NCI-H146 treated with DMSO at 0.1 percent for 48 hours (cell line): ENCODE results near the gene BRD3OS.

Experiments used
- DNase-seq: peaks from one replicate; lab custom pipeline; 2025; ENCODE audit not compliant: unreplicated experiment; lab: John Stamatoyannopoulos, UW

The BRD3OS gene, protein sequence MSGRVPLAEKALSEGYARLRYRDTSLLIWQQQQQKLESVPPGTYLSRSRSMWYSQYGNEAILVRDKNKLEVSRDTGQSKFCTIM

DNA sequence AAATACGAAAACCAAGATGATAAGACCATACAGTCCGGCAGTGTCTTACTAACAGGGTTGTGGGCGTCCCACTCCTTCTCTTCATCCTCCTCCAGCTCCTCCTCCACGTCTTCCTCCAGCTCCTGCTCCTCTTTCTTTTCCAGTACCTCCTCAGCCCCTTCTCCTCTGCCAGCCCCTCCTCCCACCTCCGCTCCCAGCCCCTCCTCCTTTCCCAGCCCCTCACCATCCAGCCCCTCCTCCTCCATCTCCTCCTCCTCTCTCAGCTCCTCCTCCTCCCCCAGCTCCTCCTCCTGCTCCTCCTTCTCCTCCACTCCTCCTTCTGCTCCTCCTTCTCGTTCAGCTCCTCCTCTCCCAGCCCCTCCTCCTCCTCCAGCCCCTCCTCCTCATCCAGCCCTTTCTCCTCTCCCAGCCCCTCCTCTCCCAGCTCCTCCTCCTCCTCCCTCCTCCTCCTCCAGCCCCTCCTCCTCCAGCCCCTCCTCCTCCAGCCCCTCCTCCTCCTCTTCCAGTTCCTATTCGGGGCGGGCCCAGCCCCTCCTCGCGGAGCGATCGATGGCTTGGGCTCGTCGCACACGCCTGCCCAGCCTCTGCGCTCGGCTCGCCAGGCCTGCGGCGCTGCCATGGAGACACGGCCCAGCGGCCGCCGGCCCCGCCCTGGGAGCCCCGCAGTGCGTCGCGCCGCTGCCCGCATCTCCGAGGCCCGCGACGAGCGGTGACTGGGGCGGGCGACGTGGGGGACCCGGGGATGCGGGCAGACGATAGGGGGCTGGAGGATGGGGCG lies at the start of gene BRD3OS:
BRD3OS (plus strand) TSS at position 654 of the 778 bp plus-strand sequence. CDS start 1,267 bp downstream, outside the sequence.
- peak; percentile 94 for DNase-seq

DNA sequence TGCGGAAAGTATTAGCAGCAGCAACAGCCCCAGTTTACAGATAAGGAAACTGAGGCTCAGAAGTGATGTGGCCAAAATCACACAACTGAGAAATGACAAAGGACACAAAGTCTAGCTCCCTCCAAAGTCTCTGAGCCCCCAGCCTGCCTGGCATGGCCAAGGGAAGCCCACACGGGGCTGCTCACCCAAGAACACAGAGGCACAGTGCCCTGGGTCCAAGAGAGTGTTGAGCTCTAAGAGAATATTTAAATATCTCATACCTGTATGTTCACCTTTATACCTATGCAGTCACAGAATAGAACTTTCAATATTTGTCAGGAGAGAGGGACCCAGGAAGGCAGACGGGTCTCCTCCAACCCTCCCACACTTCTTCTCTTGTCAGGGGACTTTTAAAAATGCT lies 49.8 kb upstream of the BRD3OS start:
- no peak for DNase-seq

DNA sequence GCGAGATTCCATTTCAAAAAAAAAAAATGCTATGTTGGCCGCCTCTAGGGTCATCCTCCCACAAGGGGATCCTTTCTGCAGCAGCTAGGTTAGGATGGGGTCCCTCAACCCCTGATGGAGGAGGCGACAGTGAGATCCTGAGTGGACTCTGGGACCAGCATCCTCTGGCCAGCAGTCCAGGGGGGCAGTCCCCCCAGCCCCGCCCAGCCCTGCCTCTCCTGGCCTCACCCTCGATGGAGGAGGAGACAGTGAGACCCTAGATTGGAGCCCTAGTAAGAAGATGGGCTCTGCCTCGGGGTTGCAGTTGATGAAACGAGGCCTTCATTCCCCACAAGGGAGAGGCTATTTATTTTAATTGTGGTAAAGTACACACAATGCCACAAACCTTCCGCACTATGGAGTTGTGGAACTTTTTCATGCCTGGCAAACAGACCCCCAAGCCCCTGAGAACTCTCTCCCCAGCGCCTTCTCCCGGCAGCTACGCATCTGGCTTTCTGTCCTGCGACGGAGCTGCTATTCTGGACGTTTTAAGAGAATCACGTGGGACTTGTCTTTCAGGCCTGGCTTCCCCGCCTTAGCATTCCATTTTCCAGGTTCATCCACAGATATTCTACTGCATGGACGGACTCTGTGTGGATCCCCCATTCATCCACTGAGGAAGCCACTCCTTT lies 49.0 kb upstream of the BRD3OS start:
- no peak for DNase-seq

DNA sequence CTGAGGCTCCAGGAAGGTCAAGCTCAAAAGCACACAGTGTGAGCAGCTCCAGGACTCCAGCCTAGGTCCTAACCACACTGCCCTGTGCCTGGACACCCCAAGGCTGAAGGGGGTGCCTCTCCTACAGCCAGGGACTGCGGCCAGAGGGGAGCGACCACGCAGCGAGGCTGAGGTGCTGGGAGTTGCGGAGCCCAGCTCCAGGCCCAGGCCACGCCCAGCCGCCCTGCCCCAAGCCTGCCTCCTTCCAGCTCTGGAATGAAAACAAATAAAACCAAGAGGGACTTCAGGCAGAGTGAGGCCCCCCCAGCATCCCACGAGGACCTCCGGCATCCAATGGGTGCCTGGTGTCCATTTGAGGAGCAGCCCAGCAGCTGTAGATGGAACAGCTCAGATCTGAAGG lies 48.4 kb upstream of the BRD3OS start:
- DNase-seq: no peak

DNA sequence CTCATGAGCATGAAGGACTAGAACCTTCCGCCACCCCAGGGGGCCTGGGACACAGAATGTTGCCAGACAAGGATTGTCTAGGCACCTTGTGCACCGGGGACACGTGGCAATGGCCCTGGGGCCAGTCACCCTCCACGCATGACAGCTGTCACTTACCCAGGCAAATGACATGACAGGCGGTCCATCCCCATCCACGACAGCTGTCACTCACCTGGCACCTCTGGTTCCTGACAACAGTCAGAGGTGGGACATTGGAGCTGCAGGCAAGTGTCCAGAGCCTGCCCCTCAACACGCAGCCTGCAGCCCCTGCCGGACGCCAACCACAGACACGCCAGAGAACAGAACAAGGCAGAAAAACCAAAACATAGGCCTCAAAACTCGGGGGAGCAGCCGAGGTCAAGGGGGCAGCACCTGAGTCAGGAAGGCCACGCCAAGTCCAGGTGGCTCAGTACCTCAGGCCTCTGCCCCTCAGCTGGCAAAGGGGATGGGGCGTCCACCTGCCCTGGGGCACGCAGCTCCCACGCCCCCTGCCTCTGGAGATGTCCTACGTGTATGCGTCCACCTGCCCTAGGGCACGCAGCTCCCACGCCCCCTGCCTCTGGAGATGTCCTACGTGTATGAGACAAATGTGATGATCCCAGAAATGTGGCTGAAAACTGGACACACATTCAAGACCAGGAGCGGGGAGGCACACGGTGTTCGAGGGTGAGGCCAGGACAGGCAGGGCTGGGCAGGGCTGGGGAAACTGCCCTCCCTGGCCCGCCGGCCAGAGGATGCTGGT lies 47.7 kb upstream of the BRD3OS start:
- DNase-seq: no peak

DNA sequence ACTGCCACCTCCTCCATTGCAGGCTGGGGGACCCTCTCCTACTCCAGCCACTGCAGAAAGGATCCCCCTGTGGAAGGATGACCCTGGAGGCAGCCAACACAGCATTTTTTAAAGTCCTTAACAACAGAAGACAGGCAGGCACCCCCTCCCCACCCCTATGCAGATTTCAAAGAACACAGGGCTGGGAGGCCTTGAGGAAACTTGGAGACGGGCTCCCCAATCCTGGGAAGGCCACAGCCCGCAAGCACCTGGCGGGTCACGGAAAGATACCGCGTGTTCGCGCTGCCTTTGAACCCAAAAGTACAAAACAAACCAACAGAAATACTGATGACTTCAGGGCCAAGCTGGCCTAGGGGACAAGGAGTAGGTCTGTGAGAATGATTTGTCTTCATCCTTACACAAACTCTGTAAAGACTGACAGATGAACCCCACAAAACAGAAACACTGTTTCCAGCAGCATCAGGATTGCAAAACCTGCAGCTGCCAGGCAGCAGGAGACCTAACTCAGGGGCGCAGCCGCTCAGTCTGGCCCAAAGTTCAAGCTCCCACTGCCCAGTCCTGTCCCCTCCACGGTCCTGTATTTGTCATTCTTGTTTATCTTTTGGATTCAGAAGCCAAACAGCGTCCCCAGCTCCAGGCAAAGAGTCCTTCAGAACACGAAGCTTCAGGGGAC lies 46.9 kb upstream of the BRD3OS start:
- DNase-seq: no peak

DNA sequence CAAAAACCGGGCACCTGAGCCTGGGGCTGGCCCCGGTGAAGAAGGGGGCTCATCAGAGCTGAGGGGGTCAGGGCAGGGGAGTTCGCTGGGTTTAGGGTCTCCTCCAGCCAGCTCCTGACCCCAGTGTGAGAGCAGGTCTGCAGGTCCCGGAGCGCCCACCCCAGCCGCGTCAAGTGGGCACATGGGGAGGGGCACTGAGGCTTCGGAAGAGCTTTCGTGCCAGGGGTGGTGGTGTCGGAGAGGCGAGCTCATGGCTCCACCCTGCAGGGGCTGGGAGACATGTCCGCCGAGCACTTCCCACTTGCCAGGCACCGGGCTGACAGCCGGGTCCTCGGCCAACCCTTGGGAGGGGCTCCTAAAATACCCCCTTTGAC lies 46.4 kb upstream of the BRD3OS start:
- no peak for DNase-seq

DNA sequence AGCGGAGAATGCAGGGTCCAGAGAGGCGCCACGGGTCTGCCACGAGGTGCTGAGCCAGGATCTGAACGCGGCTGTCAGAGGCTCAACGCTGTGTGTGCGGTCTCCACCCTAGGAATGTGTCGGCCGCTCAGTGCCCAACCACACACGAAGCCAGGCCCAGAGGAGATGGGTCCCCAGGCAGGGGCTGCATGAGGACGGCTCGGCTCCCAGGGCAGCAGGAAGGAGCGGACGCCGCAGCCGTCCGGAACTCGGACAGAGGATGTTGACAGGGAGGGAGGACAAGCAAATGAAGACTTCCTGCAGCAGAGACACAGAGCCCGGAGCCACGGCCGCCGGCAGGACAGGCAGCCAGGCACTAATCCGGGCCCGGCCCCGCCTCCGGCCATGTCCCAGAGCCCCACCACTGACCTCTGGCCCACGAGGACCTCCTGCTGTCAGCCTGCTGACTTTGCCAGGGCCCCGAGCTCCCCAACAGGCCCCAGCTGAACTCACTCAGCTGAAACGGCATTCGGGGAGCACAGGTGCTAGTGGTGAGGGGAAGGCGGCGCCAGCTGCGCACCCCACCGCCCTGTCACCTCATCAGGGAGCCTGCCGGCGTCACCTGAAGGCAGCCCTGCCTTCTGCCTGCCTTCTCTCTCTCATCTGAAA lies 45.9 kb upstream of the BRD3OS start:
- no peak for DNase-seq

DNA sequence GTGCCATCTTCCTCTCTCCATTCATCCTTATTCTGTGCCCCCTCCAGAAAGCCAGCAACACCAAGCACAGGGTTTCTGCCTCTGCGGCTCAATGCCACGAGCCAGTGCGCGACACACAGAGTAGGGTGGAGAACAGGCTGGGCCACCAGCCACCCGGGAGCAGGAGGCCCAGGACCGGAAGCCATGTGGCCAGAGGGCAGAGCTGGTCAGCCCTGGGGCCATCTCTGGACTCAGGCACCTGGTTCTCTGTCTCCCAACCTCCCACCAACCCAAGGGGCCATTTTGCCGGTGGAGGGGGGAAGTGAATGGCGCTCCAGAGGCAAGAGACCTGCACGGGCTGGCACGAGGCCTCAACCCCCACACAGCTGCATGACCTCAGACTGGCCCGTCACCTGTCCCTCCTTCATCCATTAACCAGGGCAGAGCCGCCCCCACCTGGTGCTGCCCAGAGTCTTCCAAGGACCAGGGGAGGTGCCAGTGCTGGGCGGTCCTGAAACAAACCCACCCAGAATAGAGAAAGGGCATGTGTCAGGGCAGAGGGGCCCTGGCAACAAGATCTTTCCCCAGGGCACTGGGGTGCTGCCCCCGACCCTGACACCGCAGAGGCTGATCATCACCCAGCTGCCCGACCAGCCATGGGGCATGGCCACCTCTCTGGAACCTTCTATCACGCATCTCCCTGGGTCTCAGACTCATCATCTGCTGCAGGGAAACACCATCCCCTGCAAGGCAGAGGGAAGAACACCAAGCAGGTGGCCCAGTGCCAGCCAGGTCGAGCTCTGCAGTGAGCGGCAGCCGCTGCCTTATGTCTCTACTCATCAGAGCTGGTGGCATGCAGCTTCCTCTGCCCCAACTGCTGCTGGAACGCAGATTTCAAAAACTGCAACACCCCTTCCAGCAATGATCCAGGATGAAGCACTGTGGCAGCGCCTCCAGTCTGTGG lies 45.1 kb upstream of the BRD3OS start:
- no peak for DNase-seq

DNA sequence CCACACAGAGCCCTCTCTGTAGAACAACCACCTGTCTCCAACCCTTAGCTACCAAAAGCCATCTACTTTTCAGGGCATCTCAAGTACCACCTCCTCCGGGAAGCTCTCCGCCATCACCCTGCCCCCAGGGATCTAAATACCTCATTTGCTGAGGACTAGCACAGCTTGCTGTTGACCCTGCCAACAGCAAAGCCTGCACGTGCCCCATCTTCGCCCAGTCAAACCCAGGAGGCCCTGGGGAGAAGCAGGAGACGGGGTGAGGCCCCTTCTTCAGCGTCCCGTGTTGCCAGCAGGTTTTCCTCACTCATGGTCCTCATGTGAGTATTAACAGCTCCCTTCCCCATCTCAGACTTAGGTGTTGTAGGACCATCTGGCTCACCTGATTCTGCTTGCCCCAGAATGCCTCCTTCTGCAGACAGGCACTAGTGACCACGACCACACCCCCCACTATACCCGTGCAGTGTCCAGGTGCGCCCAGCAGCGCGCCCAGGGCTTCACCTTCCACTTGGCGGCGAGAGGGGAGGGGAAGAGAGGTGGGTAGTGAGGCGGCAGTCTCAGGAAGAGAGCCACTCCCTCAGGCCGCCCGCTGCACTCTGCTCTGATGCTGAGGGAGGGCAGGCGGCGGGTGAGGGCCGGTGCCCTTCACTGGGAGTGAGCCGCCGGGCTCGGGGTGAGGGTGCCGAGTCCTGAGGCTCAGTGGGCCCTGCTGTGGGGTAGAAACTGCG lies 44.3 kb upstream of the BRD3OS start:
- DNase-seq: no peak

DNA sequence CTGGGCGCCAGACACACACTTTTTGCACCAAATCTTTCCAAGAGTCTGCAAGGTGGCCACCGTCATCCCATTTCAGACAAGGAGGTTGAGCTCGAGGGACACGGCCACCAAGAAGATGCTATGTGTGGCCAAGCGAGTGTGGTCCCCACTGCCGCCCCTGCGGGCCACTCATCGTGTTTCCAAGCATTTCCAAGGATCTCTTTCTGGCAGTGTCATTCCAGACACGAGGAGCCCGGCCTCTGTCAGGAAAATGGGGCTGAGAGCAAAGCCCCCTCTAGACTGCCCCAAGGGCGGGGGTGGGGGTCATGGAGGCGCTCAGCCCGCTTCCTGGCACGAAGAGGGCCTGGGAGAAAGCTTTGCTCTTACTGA lies 43.7 kb upstream of the BRD3OS start:
- no peak for DNase-seq

DNA sequence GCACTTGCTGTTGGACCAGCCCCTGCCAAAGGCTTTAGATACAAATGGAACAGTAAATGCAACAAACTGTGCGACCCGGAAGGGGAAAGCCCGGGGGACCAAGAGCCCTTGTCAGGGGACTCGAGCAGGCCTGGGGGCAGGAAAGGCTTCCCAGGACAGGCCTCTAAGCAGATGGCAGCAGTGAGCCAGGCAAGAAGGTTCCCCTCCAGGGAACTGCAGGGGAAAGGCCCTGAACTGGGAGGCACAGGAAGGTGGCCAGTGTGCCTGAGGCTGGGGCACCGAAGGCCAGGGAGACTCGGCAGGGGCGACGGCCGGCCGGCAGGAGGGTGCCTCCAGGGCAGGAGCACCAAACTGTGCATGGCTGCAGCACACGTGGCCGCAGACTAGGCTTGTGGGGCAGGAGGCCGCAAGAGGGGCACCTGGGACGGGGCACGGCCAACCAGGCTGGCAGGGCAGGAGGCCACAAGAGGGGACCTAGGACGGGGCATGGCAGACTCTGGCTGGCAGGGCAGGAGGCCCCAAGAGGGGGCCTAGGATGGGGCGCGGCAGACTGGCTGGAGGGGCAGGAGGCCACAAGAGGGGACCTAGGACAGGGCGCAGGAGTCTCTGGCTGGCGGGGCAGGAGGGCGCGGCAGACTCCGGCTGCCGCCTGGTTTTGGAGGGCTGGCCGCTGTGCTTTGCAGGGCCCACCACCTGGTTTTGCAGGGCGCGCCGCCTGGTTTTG lies 43.2 kb upstream of the BRD3OS start:
- no peak for DNase-seq

DNA sequence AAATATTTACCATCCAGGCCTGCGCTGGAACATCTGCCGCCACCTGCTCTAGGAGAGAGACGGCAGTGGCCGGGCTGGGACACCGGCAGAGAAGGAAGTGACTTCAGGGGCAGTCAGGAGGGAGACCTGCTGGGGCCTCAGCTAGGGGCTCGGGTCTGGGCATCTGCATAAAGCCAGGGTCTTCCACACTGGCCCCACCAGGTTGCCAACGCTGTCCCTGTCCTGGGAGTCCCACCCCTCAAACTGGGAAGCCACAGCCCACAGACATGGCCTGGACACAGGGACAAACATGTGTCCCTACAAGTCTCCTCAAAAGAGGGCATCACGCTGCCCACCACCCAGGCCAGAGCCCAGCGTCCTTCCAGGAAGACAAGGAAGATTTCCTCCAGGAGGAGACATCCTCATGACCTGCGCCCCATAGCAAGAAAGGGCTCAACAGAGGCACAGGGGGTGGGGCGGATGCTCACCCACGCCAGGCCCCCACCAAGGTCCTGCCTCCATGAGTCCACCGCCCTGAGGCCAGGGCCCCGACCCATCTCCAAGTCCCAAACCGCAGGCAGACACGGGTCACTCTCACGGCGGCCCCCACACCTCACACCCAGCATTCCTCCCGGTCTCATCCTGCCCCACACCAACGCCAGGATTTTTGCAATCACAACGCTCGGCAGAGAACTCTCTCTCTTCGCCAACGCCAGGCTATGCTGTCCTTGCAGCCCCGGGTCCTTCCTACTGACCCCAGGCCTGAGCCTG lies 42.1 kb upstream of the BRD3OS start:
- no peak for DNase-seq

DNA sequence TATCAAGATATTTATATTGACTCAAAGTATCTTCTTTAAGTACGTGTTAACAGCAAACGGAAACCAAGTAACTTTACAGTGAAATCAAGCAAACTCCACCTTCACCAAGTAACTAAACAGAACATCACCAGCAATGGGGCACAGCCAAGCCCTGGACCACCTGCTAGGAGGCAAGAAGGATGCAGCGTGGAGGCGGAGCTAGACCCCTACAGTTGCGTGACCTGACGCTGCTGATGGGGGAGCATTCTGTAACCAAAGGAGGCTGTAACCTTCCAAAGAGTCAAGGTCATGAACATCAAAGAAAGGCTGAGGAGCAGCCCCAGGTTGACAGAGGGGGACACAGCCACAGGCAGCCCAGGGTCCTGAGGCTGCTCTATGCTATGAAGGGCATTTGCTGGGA lies 39.2 kb upstream of the BRD3OS start:
- DNase-seq: no peak

DNA sequence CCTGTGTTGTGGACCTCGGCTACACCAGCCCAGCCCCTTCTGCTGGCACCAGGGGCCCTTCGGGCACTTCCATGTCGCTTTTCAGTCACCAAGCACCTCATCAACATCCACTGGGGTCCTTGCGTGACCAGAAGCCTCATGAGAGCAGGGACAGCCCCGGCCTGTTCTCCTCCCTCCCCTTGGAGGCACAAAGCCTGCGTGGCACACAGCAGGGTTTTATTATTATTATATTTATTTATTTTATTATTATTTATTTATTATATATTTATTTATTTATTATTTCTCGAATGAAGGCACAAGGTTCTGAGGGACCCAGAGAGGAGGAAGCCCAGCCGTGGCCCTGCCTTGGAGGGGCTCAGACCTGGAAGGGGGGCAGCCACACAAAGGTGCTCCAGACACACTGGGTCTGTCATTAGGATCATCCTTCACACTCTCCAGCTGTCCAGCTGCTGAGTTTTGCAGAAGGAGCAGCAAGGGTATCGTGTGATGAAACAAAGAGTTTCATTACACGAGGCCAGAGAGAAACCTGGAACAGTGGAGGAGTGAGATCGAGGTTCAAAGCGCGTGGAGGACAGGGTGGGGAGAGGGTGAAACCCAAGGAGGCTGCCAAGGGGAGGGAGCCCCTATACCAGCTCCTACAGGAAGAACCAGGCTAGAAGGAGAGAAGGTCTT lies 38.4 kb upstream of the BRD3OS start:
- no peak for DNase-seq

DNA sequence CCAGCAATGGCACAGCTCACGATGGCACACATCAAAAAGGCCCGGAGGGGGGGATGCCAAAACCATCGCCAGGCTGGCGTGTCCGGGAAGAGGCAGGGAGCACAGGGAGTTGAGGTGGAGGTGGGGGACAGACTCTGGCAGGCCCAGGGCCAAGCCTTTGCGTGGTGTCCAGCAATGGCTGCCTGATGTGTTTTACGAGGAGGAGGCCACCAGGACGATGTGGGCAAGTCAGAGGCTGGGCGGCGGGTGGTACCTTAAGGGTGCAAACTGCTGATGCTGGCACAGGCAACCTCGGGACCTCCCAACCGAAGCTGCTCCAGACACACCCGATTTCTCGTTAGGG lies 37.9 kb upstream of the BRD3OS start:
- DNase-seq: no peak

DNA sequence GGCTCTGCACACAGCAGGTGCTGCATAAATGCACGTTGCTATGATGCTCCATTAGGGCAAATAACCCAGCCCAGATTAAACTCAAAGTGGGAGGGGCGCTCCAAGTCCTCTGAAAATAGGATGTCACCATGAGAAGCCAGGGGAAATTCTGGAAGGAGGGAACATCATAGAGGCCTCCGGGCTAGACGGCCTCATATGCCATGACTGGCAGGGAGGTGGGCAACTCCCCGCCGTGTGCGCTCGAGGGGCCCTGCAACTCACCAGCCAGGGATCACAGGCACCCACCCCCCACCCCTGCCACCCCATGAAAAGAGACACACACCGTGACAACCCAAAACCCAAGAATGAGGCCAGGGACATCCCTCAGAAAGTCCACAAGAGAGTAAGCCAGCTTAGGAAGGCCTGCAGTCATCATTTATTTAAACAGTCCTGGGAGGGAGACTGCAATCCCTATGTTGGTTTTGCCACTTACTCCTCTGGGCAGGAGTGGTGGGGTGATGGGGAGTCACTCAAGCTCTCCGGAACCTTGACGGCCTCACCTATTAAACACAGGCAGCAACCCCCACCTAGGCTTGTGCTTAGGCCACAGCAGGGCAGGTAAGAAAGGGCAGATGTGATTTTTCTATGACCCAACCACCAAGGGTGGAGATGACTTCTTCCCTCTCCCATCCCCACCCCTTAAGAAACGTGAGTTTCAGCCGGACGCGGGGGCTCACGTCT lies 37.2 kb upstream of the BRD3OS start:
- no peak for DNase-seq
